ENCODE data around the gene RHOBTB3.

RHOBTB3 gene

DNA sequence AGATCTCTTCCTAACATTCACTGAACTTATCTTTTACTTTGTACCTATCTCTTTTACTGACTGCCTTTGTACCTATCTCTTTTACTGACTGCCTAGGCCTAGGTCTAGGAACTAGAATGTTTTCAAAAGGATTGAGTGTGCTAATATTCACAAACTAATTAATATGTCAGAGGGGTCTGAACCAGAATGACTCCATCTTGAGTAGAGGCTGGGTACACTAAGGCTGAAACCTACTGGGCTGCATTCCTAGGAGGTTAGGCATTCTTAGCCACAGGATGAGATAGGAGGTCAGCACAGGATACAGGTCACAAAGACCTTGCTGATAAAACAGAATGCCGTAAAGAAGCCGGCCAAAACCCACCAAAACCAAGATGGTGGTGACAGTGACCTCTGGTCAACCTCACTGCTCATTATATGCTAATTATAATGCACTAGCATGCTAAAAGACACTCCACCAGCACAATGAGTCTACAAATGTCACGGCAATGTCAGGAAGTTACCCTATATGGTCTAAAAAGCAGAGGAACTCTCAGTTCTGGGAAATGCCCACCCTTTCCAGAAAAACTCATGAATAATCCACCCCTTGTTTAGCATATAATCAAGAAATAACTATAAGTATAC lies 2.5 kb upstream of the RHOBTB3 start:
- in situ Hi-C loops (cut with MboI; ENCODE audit: low pct_unique_long_range_greater_than_20kb, low sequenced_read_pairs), result no loop called here
- DNase-seq, result peak; percentile 69

DNA sequence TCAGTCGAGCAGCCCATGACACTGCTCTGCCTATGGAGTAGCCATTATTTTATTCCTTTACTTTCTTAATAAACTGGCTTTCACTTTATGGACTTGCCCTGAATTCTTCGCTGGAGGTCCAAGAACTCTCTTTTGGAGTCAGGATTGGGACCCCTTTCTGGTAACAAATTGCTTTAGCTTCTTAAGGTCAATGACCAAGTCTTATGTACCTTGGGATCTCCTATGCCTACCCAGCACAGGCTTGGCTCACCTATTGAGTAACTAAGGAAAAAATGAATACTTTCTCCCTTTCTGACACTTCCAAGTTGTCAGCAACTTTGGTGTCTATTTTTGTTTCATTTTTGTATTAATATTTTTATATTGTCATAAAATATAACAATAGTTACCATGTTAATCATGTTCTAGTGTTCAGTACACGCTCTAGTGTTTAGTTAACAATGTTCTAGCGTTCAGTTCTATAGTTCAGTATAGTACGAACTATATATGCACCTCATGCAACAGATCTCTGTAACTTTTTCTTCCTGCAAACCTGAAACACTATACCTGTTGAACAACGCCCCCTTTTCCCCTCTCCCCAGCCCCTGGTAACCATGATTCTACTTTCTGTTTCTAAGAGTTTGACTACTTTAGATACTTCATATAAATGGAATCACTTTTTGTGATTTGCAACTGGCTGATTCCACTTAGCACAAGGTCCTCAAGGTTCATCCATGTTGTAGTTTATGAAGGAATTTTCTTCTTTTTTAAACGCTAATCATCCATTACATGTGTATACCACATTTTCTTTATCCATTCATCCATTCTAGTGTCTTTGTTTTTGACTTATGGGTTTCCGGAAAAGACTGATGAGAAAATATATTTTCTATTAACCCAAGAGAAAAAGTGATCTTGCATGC lies 1.8 kb upstream of the RHOBTB3 start:
- in situ Hi-C loops (cut with MboI; ENCODE audit: low pct_unique_long_range_greater_than_20kb, low sequenced_read_pairs), result no loop called here
- no peak for DNase-seq

DNA sequence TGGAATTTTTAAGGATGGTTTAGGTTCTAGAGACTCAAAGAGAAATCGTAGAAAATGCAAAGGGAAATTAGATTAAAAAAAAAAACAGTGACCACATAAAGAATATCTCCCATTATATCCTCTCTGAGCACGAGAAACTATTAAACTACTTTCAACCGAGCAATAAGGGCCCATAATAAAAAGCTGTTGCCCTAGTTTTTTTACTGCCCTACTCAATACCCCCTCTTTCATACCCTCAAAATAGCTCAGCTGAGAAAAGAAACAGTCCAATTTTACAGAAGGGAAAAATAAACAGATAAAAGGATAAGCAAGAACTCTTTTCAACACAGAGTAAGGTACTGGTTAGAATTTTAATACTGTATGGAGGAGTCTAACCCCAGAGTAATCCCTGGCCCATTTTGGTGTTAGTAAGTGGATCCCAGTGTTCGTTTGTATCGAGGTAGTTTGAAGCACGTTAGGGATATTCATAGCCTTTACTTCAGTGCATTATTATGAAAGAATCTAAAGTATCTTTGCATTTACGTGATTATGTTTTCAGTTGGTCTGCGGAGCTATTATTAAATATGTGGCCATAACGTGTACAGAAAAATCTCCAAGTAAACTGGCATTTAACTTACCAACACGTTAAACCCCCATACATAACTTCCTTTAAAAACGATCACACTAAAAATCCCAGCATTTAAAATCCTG lies 980 bp upstream of the RHOBTB3 start:
- DNase-seq, result no peak
- in situ Hi-C loops (cut with MboI; ENCODE audit: low pct_unique_long_range_greater_than_20kb, low sequenced_read_pairs), result no loop called here

DNA sequence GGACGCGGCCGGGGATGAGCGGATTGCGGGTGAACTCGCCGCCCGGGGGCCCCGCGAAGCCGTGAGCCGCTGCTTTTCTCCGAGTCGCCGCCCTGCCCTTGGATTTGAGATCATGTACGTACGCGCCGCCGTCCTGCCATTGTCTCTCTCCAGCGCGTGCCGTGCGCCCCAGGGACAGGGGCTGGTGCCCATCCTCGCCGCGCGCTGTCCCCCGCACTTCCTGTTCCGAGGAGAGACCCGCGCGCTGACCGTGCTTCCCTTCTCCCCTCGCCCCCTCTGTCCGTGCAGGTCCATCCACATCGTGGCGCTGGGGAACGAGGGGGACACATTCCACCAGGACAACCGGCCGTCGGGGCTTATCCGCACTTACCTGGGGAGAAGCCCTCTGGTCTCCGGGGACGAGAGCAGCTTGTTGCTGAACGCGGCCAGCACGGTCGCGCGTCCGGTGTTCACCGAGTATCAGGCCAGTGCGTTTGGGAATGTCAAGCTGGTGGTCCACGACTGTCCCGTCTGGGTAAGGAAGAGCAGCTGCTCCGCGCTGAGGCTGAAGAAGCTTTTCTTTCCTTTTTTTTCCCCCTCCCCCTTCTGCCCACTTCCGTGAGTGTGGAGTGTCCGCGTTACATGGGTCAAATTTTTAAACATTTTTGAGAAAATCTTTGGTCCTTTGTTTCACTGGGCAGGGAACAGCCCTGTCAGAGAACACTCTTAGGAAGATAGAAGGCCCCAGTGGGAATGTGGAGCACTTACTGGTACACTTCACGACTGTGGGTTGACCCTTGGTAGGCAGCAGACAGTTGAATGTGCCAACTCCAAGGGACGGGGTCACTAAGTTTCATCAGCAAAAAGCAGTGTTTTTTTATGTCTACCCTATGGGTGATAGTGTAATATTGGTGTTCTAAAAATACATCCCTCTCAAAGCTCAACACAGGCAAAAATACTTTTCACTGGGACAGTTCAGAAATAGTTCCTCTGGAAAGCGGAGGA lies 727 bp downstream of the RHOBTB3 start:
- in situ Hi-C loops (cut with MboI; ENCODE audit: low pct_unique_long_range_greater_than_20kb, low sequenced_read_pairs), result no loop called here
- peak; percentile 63 for DNase-seq

DNA sequence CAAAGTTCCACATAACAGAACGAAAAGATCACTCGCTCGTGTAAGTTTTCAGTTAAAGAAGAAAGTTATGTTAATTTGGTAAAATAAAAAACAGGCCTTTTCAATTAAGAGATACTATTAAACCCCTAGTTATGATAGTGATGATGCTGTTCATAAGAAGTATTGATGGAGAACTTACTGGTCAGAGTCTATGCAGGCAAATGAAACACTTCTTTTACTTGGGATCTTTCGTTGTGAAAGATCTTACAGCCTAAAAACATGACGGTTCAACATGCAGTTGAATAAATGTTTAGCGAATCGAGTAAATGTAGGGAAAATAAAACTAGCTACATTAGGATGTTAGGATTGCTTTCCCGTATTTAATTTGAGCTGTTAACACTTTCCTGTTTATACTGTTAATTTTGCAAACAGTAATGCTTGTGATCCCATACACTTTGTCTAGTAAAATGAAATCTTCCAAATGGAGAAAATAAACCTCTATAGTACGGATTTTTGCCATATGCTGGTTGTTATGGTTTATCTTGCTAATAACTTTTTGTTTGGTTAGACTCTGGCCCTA lies 2.0 kb downstream of the RHOBTB3 start:
- no peak for DNase-seq
- in situ Hi-C loops (cut with MboI; ENCODE audit: low pct_unique_long_range_greater_than_20kb, low sequenced_read_pairs), result no loop called here

DNA sequence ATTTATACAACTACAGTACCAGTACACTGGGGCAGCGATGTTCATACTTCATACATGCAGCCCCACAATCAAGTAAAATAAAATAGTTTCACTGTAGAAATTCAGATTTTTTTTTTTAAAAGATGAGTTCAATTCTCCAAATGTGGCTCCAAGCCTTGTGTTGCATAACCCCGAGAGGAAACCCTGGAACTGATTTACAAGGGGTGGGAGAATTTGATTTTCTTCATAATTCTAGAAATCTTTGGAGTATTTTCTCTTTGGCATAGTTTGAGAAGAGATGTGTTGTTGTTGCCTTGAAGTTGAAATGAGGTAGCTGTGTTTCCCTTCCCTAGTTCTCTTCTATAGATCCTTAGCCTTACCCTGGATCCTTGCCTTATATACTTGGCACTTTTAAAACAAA lies 3.1 kb downstream of the RHOBTB3 start:
- in situ Hi-C loops (cut with MboI; ENCODE audit: low pct_unique_long_range_greater_than_20kb, low sequenced_read_pairs), result no loop called here

DNA sequence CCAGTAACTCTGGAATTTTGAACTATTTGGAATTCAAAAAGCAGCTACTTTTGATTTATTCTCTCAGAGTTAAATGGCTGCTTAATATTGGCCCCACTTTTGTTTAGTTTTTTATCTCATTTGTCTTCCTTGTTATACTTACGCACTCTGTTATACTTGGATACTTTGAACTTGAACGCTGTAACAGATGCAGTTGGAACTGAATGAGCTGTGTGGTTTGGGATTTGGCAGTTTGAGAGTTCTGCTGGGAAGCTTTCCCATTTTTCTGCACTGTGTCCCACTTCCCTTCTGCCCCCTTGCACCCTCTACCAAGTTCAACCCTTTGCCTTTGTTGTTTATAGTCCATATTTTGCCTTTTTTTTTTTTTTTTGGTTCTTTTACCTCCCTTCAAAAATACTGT lies 3.8 kb downstream of the RHOBTB3 start:
- DNase-seq, result no peak
- in situ Hi-C loops (cut with MboI; ENCODE audit: low pct_unique_long_range_greater_than_20kb, low sequenced_read_pairs), result no loop called here

More for the DNA sequence above, 3.1 kb downstream of the RHOBTB3 start:
- no peak for DNase-seq

DNA sequence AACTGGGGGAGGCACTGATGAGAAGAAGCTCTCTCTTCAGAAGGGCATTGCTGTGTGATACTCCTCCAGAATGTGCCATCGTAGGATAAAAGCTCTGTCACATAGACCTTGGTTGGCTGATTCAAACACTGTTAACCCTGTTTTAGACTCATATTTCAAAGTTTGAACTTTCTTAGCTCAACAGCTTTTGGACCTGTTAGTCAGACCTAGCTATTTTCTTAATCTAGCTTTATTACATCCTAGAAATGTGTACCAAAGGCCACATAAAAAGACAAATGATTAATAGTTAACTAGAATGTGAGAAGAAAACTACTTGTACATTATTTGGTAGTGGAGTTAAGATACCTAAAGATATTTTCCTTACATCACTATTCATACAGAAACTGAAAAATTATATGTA lies 4.3 kb downstream of the RHOBTB3 start:
- no peak for DNase-seq
- in situ Hi-C loops (cut with MboI; ENCODE audit: low pct_unique_long_range_greater_than_20kb, low sequenced_read_pairs), result no loop called here

DNA sequence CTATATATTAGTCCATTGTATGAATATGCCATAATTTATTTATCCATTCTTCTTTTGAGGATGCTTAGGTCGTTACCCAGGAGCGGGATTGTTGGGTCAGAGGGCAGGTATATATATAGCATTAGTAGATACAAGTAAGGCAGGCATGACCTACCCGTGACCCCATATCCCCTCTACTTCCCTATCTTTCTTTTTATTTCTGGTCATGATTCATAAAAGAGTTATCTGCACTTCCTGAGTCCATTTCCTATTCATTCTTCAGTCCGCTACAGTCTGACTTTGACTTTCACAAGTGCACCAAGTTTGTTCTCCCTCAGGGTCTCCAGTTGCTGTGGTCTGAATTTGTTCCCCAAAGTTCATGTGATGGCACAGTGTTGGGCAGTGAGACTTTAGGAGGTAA lies 6.9 kb downstream of the RHOBTB3 start:
- in situ Hi-C loops (cut with MboI; ENCODE audit: low pct_unique_long_range_greater_than_20kb, low sequenced_read_pairs), result no loop called here
- DNase-seq, result peak; percentile 39

DNA sequence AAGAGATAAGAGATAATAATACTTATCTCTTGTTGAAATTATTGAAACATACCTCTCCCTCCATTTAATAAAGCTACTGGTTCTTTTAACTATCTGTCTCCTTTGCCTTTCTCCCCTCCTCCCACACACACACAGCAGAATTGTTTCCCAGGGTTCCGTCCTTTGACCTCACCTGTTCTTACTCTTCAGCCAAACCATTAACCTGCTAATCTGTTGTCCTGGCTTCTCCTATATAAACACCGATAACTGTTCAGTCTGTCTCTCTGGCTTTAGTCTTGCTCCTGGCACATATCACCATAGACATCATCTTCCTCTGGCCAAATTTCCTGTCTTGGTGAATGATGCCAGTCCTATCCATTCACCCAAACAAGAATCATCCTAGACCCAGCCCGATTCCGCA lies 7.7 kb downstream of the RHOBTB3 start:
- no peak for DNase-seq
- in situ Hi-C loops (cut with MboI; ENCODE audit: low pct_unique_long_range_greater_than_20kb, low sequenced_read_pairs), result no loop called here

DNA sequence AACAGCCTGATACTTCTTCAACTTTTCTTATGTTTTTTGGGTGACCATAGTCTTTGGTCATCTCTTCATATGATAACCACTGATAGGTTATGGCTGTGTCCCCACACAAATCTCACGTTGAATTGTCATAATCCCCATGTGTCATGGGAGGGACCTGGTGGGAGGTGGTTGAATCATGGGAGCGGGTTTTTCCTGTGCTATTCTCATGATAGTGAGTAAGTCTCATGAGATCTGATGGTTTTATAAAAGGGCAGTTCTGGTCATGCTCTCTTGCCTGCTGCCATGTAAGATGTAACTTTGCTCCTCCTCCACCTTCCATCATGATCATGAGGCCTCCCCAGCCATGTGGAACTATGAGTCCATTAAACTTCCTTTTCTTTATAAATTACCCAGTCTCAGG lies 8.7 kb downstream of the RHOBTB3 start:
- in situ Hi-C loops (cut with MboI; ENCODE audit: low pct_unique_long_range_greater_than_20kb, low sequenced_read_pairs), result no loop called here
- DNase-seq, result no peak

DNA sequence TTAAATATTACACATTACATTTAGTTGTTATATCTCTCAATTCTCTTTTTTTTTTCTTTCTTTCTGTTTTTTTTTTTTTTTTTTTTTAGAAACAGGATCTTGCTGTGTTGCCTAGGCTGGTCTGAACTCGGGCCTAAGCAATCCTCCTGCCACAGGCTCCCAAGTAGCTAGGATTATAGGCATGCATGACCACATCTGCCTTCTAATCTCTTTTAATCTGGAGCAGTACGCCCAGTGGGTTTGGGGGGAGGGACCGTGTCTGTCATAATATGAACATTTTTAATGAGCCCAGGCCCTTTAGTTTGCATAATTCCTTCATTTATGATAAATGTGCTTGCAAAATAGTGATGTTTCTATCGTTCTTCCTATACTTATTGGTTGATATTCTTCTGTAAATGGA lies 10.3 kb downstream of the RHOBTB3 start:
- in situ Hi-C loops (cut with MboI; ENCODE audit: low pct_unique_long_range_greater_than_20kb, low sequenced_read_pairs), result no loop called here
- no peak for DNase-seq

DNA sequence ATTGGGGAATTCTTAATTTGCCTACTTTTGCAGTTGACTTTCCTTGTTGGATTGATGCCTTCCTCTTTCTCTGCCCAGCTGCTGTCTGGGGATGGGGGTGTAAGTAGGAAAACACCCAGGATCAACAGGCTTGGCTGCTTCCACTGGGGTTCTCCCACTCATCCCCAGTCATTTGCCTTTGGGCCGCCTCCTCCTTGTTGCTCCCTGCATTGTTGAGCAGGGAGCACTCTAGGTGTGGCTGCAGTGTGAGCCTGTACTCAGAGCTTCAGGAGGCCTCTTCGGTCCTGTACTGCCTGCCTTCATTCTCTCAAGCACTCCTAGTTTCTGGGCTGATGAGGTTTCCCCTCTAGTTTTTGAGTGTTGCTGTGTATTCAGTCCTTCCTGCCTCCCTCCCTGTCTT lies 12.1 kb downstream of the RHOBTB3 start:
- in situ Hi-C loops (cut with MboI; ENCODE audit: low pct_unique_long_range_greater_than_20kb, low sequenced_read_pairs), result no loop called here
- no peak for DNase-seq

DNA sequence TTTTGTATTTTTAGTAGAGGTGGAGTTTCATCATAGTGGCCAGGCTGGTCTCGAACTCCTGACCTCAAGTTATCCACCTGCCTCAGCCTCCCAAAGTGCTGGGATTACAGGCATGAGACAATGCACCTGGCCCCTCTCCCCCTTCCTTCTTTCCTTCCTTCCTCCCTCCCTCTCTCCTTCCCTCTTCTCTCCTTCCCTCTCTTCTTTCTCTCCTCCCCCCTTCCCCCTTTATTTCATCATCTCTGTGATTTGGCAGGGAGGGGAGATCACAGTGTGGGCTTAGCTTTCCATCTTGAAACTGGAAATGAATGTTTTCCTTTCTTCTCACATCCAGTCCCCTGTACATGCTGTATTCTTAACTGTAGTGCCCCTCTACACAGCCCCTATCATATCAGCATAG lies 12.7 kb downstream of the RHOBTB3 start:
- in situ Hi-C loops (cut with MboI; ENCODE audit: low pct_unique_long_range_greater_than_20kb, low sequenced_read_pairs), result no loop called here
- no peak for DNase-seq

DNA sequence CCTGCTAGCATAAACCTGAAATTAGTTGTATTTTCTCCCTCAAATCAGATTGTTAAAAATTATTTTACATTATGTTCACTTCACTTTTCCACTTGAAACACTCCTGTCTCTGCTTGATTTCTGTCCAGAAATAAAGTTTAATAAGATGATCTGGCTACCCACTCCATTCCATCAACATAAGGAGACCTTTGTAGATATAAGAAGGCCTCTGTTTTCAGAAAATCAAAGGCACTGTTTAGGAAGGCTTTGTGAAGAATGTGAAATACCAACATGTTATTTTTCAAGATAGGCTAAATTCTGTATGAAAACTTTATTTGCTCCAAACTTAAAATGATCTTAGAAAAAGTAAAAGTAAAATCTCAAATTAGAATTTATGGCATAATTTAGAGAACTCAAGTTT lies 15.1 kb downstream of the RHOBTB3 start:
- in situ Hi-C loops (cut with MboI; ENCODE audit: low pct_unique_long_range_greater_than_20kb, low sequenced_read_pairs), result no loop called here
- no peak for DNase-seq

DNA sequence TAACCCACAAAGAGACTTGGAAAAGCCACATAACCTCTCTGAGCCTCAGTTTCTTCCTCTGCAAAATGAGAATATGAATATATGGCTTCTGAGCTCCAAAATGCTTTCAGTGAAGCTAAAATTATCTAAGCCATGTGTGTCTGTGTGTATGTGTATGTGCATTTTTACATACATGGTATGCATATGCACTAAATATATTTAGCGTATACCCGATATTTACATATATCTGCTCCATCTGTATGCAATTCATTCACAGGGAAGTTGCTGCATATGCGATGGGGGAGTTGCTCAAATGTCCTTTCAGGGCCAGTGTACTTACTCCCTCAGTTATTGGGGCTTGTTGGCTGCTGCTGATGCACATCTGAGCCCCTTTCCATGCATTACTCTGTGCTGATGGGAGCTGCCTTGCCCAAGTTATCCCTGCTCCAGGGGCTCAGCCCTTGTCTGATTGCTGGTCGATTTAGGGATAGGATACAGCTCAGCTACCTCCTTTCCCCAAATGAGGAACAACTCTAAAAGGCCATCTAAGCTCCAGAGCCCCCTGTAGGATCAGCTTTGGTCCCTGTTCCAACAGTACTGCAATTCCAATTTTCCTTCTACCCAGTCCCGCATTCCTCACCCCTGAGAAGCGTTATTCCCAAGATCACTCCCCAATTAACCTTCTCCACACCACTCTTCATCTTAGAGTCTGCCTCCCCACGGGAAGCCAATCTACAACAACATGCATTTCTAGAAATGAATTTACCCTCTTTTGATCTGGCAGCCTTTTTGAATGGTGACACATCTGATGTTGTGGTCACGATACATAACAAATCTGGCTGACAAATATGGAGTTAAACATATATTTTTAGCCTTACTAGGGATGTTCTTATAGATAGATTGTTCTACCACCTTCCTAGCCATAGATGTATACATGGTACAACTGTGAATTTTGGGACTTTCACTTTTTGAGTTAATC lies 15.9 kb downstream of the RHOBTB3 start:
- DNase-seq, result no peak
- in situ Hi-C loops (cut with MboI; ENCODE audit: low pct_unique_long_range_greater_than_20kb, low sequenced_read_pairs), result no loop called here

DNA sequence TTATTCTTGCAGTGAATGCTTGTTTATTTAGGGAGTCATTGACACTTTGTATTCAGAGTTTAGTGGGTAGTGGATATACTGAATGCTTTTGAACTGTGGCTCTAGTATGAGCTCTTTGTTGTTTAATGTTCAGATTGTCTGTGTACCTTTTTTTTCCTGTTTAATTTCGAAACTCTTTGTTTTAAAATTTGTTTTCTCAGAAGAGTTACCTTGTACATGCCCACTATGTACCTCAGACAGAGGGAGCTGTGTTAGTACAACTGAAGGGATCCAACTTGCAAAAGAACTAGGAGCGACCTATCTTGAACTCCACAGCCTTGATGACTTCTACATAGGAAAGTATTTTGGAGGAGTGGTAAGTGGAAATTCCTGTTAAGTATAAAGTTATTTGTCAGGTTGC lies 17.0 kb downstream of the RHOBTB3 start:
- in situ Hi-C loops (cut with MboI; ENCODE audit: low pct_unique_long_range_greater_than_20kb, low sequenced_read_pairs), result no loop called here
- no peak for DNase-seq

DNA sequence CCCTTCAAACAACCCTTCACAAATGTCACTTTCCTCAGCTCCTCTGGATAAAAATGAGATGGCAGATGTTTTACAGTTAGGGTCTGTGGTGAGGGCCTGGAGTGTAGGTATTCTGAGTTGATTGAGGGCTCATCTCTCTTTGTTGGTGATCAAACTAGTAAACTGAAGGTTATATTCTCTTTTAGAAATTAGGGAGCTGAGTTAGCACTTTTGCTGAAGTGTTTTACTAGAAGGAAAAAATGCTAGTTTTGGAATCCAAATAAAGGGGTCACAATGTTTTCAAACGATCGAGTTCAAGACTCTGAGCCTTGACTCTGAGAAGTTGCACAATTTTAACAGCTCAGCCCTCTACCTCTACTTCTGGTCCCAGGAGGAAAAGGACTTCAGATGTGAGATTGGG lies 23.4 kb downstream of the RHOBTB3 start:
- in situ Hi-C loops (cut with MboI; ENCODE audit: low pct_unique_long_range_greater_than_20kb, low sequenced_read_pairs), result no loop called here
- no peak for DNase-seq
